Body of pancreas (tissue), 4 donors: ENCODE data around the gene ATRN. TPM values are rescaled to one million over a fixed set of nuclear protein-coding genes. Genes with fewer than 3 reads are reported as not detected.
"Not testable (repeated sequence)": the region's sequence is repeated elsewhere in the genome, so short reads cannot be mapped to it uniquely, and the experiment has no call there.

ENCODE experiments used
- ATAC-seq: fragments of 150-250 bp; one replicate; pipeline ENCODE4 v1.9.1; 2016
- DNase-seq, 4 donors: peaks; one replicate each; pipeline ENCODE4 v3.0.0-alpha.2; 2019
- H3K27ac ChIP-seq, 4 donors: fragments of 200-600 bp; sonication (generic); 1 replicate in 3 of 4; 2 replicates in 1 of 4; pipeline versions ENCODE4 v1.5.1 to v1.6.1; 2016 to 2019; ENCODE audit warnings: mild to moderate bottlenecking in 1 of 4, mixed read lengths in 1 of 4, moderate library complexity in 1 of 4
- H3K27me3 ChIP-seq, 2 donors: fragments of 200-600 bp; sonication (generic); one replicate each; pipeline ENCODE4 v1.6.0; 2016; ENCODE audit warnings: mild to moderate bottlenecking in 1 of 2
- H3K36me3 ChIP-seq, 2 donors: fragments of 200-600 bp; sonication (generic); replicated peaks in 1 of 2; 2 replicates each; pipeline ENCODE4 v1.5.1; 2016; ENCODE audit warnings: low read depth in 2 of 2; ENCODE audit not compliant: insufficient read depth in 1 of 2
- H3K4me1 ChIP-seq: fragments of 200-600 bp; sonication (generic); one replicate; pipeline ENCODE4 v1.6.0; 2016
- H3K4me3 ChIP-seq, 2 donors: fragments of 200-600 bp; sonication (generic); 1 replicate in 1 of 2; 2 replicates in 1 of 2; pipeline ENCODE4 v1.5.1; 2016 to 2019
- H3K9me3 ChIP-seq, 3 donors: fragments of 200-600 bp; sonication (generic); 1 replicate in 2 of 3; 2 replicates in 1 of 3; pipeline ENCODE4 v1.5.1; 2016
- CTCF ChIP-seq, 7 experiments: fragments of 450-650 bp in 4 of 7; fragments of 200-600 bp in 3 of 7; sonication (generic) in 3 of 7; IDR thresholded peaks; one replicate each; pipeline ENCODE4 v1.5.1; 2016 to 2019; ENCODE audit warnings: antibody characterized with exemption in 7 of 7
- POLR2A ChIP-seq, 3 donors: fragments of 450-650 bp; IDR thresholded peaks; one replicate each; pipeline ENCODE4 v1.6.1; 2016; ENCODE audit warnings: antibody characterized with exemption in 3 of 3, mild to moderate bottlenecking in 2 of 3
- WGBS, 2 donors: methylation state at CpG; one replicate each; pipeline ENCODE4 v1.1.5; 2017; 5-methylcytosine and 5-hydroxymethylcytosine counted together
- intact Hi-C: fragments of 100-400 bp; cut with DNase I; formaldehyde crosslinking; loops from one replicate; pipeline ENCODE4 v1.15.1; 2023
- total RNA-seq, 2 donors: library from RNA; depleted of rRNA; stranded (reverse); fragments of >200 nt; gene quantifications; one replicate each; pipeline ENCODE4 v1.1.0, GENCODE V29; 2016

ATRN gene
- total RNA-seq, 2 donors from 2014 or later, result 17.6 to 18.8 TPM

- no peak for TF ChIP-seq CTCF (IDR thresholded peaks at IDR 0.05)
- TF ChIP-seq POLR2A (IDR thresholded peaks at IDR 0.05), result no peak
- intact Hi-C loops, result no loop called here
- Histone ChIP-seq H3K36me3 (no peaks in the 10 kb centered on the region), H3K27ac (no peak overlapping the region), H3K4me1 (peaks cover 12% of the 10 kb centered on the region), H3K9me3 (no peaks in the 10 kb centered on the region), H3K27me3 (no peaks in the 10 kb centered on the region), H3K4me3 (no peak overlapping the region)
- no peak for DNase-seq
- 74 to 92% methylated on average over 4 of the region's 4 CpGs for WGBS, 2 donors
- ATAC-seq, result no peak
Measured at GRCh38 chr20:3505148-3505547, 34.3 kb downstream of the ATRN start.

- TF ChIP-seq CTCF (IDR thresholded peaks at IDR 0.05) (no peak), POLR2A (IDR thresholded peaks at IDR 0.05) (no peak)
- Histone ChIP-seq H3K36me3 (no peaks in the 10 kb centered on the region), H3K4me1 (peaks cover 23% of the 10 kb centered on the region), H3K27ac (no peak overlapping the region), H3K27me3 (no peaks in the 10 kb centered on the region), H3K9me3 (no peaks in the 10 kb centered on the region), H3K4me3 (no peak overlapping the region)
- ATAC-seq (no peak), DNase-seq (no peak)
- intact Hi-C loops, result no loop called here
- 89 to 96% methylated on average over 2 of the region's 2 CpGs for WGBS, 2 donors
Measured at GRCh38 chr20:3509064-3509463, 38.2 kb downstream of the ATRN start.

- ATAC-seq (peak; percentile 92), DNase-seq (peak in 2 of 4 donors; percentile 12 to 27)
- no peak overlapping the region for H3K4me3 ChIP-seq
- no peaks in the 10 kb centered on the region for H3K9me3 ChIP-seq
- TF ChIP-seq POLR2A (IDR thresholded peaks at IDR 0.05), result no peak
- H3K27ac ChIP-seq, result peak overlapping the region in 2 of 4 donors; percentile 36
- H3K4me1 ChIP-seq, result peaks cover 23% of the 10 kb centered on the region
- H3K27me3 ChIP-seq, result no peaks in the 10 kb centered on the region
- intact Hi-C loops, result no loop called here
- H3K36me3 ChIP-seq, result no peaks in the 10 kb centered on the region
- 12 to 23% methylated on average over 2 of the region's 2 CpGs for WGBS, 2 donors
Measured at GRCh38 chr20:3510110-3510509, 39.3 kb downstream of the ATRN start.

- ATAC-seq, intact Hi-C loops, H3K9me3 ChIP-seq, DNase-seq, H3K36me3 ChIP-seq, H3K27ac ChIP-seq, H3K27me3 ChIP-seq, H3K4me3 ChIP-seq: not testable (repeated sequence)
- WGBS, 2 donors, result 68 to 83% methylated on average over 2 to 3 of the region's 3 CpGs
- peaks cover 29% of the 10 kb centered on the region for H3K4me1 ChIP-seq
Measured at GRCh38 chr20:3512239-3512638, 41.4 kb downstream of the ATRN start.

- DNase-seq (no peak), ATAC-seq (no peak)
- no peak for TF ChIP-seq POLR2A (IDR thresholded peaks at IDR 0.05)
- TF ChIP-seq CTCF (IDR thresholded peaks at IDR 0.05), result no peak
- H3K27me3 ChIP-seq, result no peaks in the 10 kb centered on the region
- H3K4me3 ChIP-seq, result no peak overlapping the region
- intact Hi-C loops, result no loop called here
- H3K4me1 ChIP-seq, result peaks cover 27% of the 10 kb centered on the region
- 89 to 92% methylated on average over 3 of the region's 3 CpGs for WGBS, 2 donors
- H3K9me3 ChIP-seq, result no peaks in the 10 kb centered on the region
- H3K27ac ChIP-seq, result no peak overlapping the region
- H3K36me3 ChIP-seq, result no peaks in the 10 kb centered on the region
Measured at GRCh38 chr20:3514012-3514642, 43.3 kb downstream of the ATRN start.
